Measurements from ENCODE around the gene SLC17A4. TPM values are rescaled to one million over a fixed set of nuclear protein-coding genes. Genes with fewer than 3 reads are reported as not detected.

The SLC17A4 gene
- total and polyA plus RNA-seq, 8 donors = 0.04 TPM; not detected in 7

GRCh38 chr6:25714765-25715164 is 39.8 kb upstream of the SLC17A4 start:
- intact Hi-C loops (cut with DNase I) = no loop called here
- no peak for TF ChIP-seq CTCF (IDR thresholded peaks at IDR 0.05)
- H3K4me3 ChIP-seq = no peak overlapping the region
- no peak overlapping the region for H3K27ac ChIP-seq
- H3K36me3 ChIP-seq = no peaks in the 10 kb centered on the region
- no peaks in the 10 kb centered on the region for H3K4me1 ChIP-seq
- no peaks in the 10 kb centered on the region for H3K9me3 ChIP-seq
- H3K27me3 ChIP-seq = no peaks in the 10 kb centered on the region
- DNase-seq (no peak), ATAC-seq (no peak)

- DNase-seq (no peak), ATAC-seq (no peak)
- no peak for TF ChIP-seq CTCF (IDR thresholded peaks at IDR 0.05)
- no peaks in the 10 kb centered on the region for H3K36me3 ChIP-seq
- no peaks in the 10 kb centered on the region for H3K27me3 ChIP-seq
- H3K27ac ChIP-seq = no peak overlapping the region
- H3K4me1 ChIP-seq = no peaks in the 10 kb centered on the region
- intact Hi-C loops (cut with DNase I) = no loop called here
- H3K9me3 ChIP-seq = no peaks in the 10 kb centered on the region
- H3K4me3 ChIP-seq = no peak overlapping the region
Measured at GRCh38 chr6:25715794-25716193, 38.7 kb upstream of the SLC17A4 start.

- peak; percentile 67 for ATAC-seq
- DNase-seq = peak in 1 of 4 donors; percentile 30
- no peaks in the 10 kb centered on the region for H3K4me1 ChIP-seq
- H3K27ac ChIP-seq = no peak overlapping the region
- peaks cover 0 to 5% of the 10 kb centered on the region in 2 donors for H3K27me3 ChIP-seq
- TF ChIP-seq CTCF (IDR thresholded peaks at IDR 0.05) = peak in 1 of 2 donors; percentile 69
- H3K9me3 ChIP-seq = no peaks in the 10 kb centered on the region
- H3K36me3 ChIP-seq = no peaks in the 10 kb centered on the region
- intact Hi-C loops (cut with DNase I) = no loop called here
- H3K4me3 ChIP-seq = no peak overlapping the region
Measured at GRCh38 chr6:25717866-25718740, 36.4 kb upstream of the SLC17A4 start.

GRCh38 chr6:25726122-25726911 is 28.2 kb upstream of the SLC17A4 start:
- Histone ChIP-seq H3K4me1 (no peaks in the 10 kb centered on the region), H3K9me3 (no peaks in the 10 kb centered on the region), H3K36me3 (no peaks in the 10 kb centered on the region), H3K4me3 (no peak overlapping the region), H3K27ac (no peak overlapping the region), H3K27me3 (peaks cover 4 to 30% of the 10 kb centered on the region in 2 donors)
- intact Hi-C loops (cut with DNase I) = no loop called here
- DNase-seq (no peak), ATAC-seq (peak; percentile 73)
- TF ChIP-seq CTCF (IDR thresholded peaks at IDR 0.05) = no peak

GRCh38 chr6:25727028-25727427 is 27.5 kb upstream of the SLC17A4 start:
- H3K27me3 ChIP-seq = peaks cover 4 to 37% of the 10 kb centered on the region in 2 donors
- ATAC-seq (peak; percentile 46), DNase-seq (peak in 1 of 4 donors; percentile 42)
- H3K4me3 ChIP-seq = no peak overlapping the region
- no peak for TF ChIP-seq CTCF (IDR thresholded peaks at IDR 0.05)
- intact Hi-C loops (cut with DNase I) = no loop called here
- no peaks in the 10 kb centered on the region for H3K4me1 ChIP-seq
- no peak overlapping the region for H3K27ac ChIP-seq
- no peaks in the 10 kb centered on the region for H3K9me3 ChIP-seq
- no peaks in the 10 kb centered on the region for H3K36me3 ChIP-seq

Measured in left lung (tissue), 10 donors.